NT2/D1 (cell line): ENCODE results near the gene PCSK7.

Experiments used
- YY1 ChIP-seq: IDR thresholded peaks from 2 replicates; pipeline ENCODE4 v1.6.1; 2011; ENCODE audit not compliant: insufficient read length, insufficient read depth
- ZNF274 ChIP-seq: IDR thresholded peaks from 2 replicates; pipeline ENCODE4 v1.6.1; 2011; ENCODE audit warnings: mild to moderate bottlenecking, low read depth, low read length

DNA sequence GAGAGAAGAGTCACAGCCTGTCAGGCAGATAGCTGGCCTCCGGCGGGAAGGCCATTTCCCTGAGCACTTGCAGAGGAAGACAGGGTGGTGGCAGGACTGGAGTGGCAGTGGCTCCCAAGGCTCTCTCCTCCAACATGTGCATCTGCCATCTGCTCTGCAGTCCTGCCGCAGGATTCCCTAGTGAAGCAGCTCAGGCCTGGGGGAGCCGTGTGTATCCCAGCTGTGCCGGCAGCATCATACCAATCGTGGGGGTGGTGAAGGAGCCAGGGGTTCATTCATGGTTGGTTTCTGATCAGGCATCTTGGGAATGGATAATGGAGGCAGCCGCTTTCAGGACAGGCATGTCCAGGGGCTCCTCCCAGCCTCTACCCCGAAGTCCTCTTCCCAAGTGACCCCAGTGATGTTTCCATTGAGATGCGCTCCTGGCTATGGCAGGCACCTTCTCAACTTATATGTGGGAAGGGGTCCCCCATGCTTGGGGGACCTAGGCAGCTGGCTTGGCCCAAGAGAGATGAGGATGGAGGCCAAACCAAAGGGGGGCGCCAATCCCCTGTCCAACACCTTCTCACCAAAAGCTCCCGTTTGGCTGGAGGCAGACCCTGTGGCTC is 26.6 kb downstream of the PCSK7 start:
- no peak for TF ChIP-seq YY1
- no peak for TF ChIP-seq ZNF274
